Measurements from ENCODE around the gene RCAN2. TPM values are rescaled to one million over a fixed set of nuclear protein-coding genes. Genes with fewer than 3 reads are reported as not detected.

Gene RCAN2
- total RNA-seq, 1 experiment from 2014 or later: 0.05 TPM

GRCh38 chr6:46296586-46296985, 194.7 kb downstream of the RCAN2 start:
- no peaks in the 10 kb centered on the region for H3K4me1 ChIP-seq (ENCODE audit: control insufficient read depth, insufficient read depth, low read length)
- H3K27ac ChIP-seq (ENCODE audit: low read length): no peak overlapping the region
- no TSS peak for BruUV-seq (replicated peaks)
- POLR2A ChIA-PET: no interaction called here
- no peaks in the 10 kb centered on the region for H3K36me3 ChIP-seq (ENCODE audit: control insufficient read depth, insufficient read depth, low read length)
- DNase-seq (ENCODE audit: low read depth, low spot score): no peak
- H3K9me3 ChIP-seq (ENCODE audit: control insufficient read depth, insufficient read depth, low read depth, low read length): no peaks in the 10 kb centered on the region
- H3K4me3 ChIP-seq (ENCODE audit: low read depth in 2 of 2, low read length in 2 of 2): no peak overlapping the region
- H3K27me3 ChIP-seq (ENCODE audit: control insufficient read depth, insufficient read depth, low read length): no peaks in the 10 kb centered on the region
- TF ChIP-seq REST (IDR thresholded peaks at IDR 0.05; ENCODE audit: insufficient read depth in 1 of 2, low read depth in 2 of 2, low read length in 1 of 2) (no peak), POLR2AphosphoS5 (IDR thresholded peaks at IDR 0.05; ENCODE audit: low read depth, low read length) (no peak), CTCF (IDR thresholded peaks at IDR 0.05) (no peak), TCF7L2 (IDR thresholded peaks at IDR 0.05; ENCODE audit: low read depth, low read length) (no peak), SIN3A (IDR thresholded peaks at IDR 0.05; ENCODE audit: borderline replicate concordance, insufficient read depth, low read depth, low read length) (no peak)
- ATAC-seq: no peak
- in situ Hi-C loops (cut with HindIII; ENCODE audit: low pct_unique_long_range_greater_than_20kb, low sequenced_read_pairs) (no loop called here), intact Hi-C loops (cut with micrococcal nuclease; ENCODE audit: unreplicated experiment) (no loop called here)
- CTCF ChIA-PET: no interaction called here

- in situ Hi-C loops (cut with HindIII; ENCODE audit: low pct_unique_long_range_greater_than_20kb, low sequenced_read_pairs): no loop called here
- H3K36me3 ChIP-seq (ENCODE audit: control insufficient read depth, insufficient read depth, low read length): no peaks in the 10 kb centered on the region
- CTCF ChIA-PET: no interaction called here
These were observed 197.5 kb downstream of the RCAN2 start for GRCh38 chr6:46293641-46294316.

More at GRCh38 chr6:46293641-46294316, 197.5 kb downstream of the RCAN2 start:
- intact Hi-C loops (cut with micrococcal nuclease; ENCODE audit: unreplicated experiment): no loop called here
- BruUV-seq (replicated peaks): no TSS peak
- Histone ChIP-seq H3K9me3 (ENCODE audit: control insufficient read depth, insufficient read depth, low read depth, low read length) (no peaks in the 10 kb centered on the region), H3K27ac (ENCODE audit: low read length) (no peak overlapping the region), H3K4me1 (ENCODE audit: control insufficient read depth, insufficient read depth, low read length) (no peaks in the 10 kb centered on the region), H3K27me3 (ENCODE audit: control insufficient read depth, insufficient read depth, low read length) (no peaks in the 10 kb centered on the region), H3K4me3 (ENCODE audit: low read depth in 2 of 2, low read length in 2 of 2) (no peak overlapping the region)
- TF ChIP-seq CTCF (IDR thresholded peaks at IDR 0.05): no peak
- TF ChIP-seq REST (IDR thresholded peaks at IDR 0.05; ENCODE audit: insufficient read depth in 1 of 2, low read depth in 2 of 2, low read length in 1 of 2): no peak
- TF ChIP-seq TCF7L2 (IDR thresholded peaks at IDR 0.05; ENCODE audit: low read depth, low read length): no peak
- no peak for TF ChIP-seq POLR2AphosphoS5 (IDR thresholded peaks at IDR 0.05; ENCODE audit: low read depth, low read length)
- TF ChIP-seq SIN3A (IDR thresholded peaks at IDR 0.05; ENCODE audit: borderline replicate concordance, insufficient read depth, low read depth, low read length): no peak
- ATAC-seq: no peak
- DNase-seq (ENCODE audit: low read depth, low spot score): no peak
- POLR2A ChIA-PET: no interaction called here
